Panc1 (cell line): ENCODE data around the gene MS4A6A. TPM values are rescaled to one million over a fixed set of nuclear protein-coding genes. Genes with fewer than 3 reads are reported as not detected.

Experiments used
- ATAC-seq: fragments of 200-7000 bp; cut with Tn5 transposase; 2 replicates; pipeline ENCODE4 v1.9.1; 2020; ENCODE audit warnings: mild to moderate bottlenecking, moderate library complexity
- BruUV-seq: library from RNA; stranded (reverse); fragments of 400-500 nt; replicated peaks from 2 replicates; lab custom pipeline; 2021; lab: Mats Ljungman, UMichigan
- CTCF ChIA-PET: fragments of 300-600 bp; sonication (Branson Sonifier 250); formaldehyde crosslinking; loops from one replicate; lab custom pipeline; 2022; ENCODE audit warnings: antibody characterized with exemption; lab: Charles Lee
- POLR2A ChIA-PET: fragments of 300-600 bp; sonication (Branson Sonifier 250); formaldehyde crosslinking; loops from one replicate; lab custom pipeline; 2022; ENCODE audit warnings: antibody characterized with exemption; lab: Charles Lee
- DNase-seq: peaks from one replicate; pipeline ENCODE4 v3.0.0-alpha.2; 2010; ENCODE audit warnings: low read depth, low spot score
- H3K27ac ChIP-seq: 2 replicates; pipeline ENCODE4 v1.5.1; 2011; ENCODE audit warnings: mild to moderate bottlenecking, low read length, inconsistent platforms
- H3K27me3 ChIP-seq: fragments of 200-500 bp; sonication (Bioruptor generic); 2 replicates; pipeline ENCODE4 v1.6.0; 2014; ENCODE audit warnings: low read length, inconsistent platforms; ENCODE audit not compliant: control insufficient read depth, insufficient read depth
- H3K36me3 ChIP-seq: fragments of 200-500 bp; sonication (Bioruptor generic); 2 replicates; pipeline ENCODE4 v1.5.1; 2014; ENCODE audit warnings: inconsistent platforms, mild to moderate bottlenecking, low read length, moderate library complexity; ENCODE audit not compliant: control insufficient read depth, insufficient read depth
- H3K4me1 ChIP-seq: 2 replicates; pipeline ENCODE4 v1.5.1; 2011; ENCODE audit warnings: inconsistent platforms, mild to moderate bottlenecking, low read length, moderate library complexity; ENCODE audit not compliant: control insufficient read depth, insufficient read depth
- H3K4me3 ChIP-seq, 2 experiments: 2 replicates each; pipeline ENCODE4 v1.5.1; 2011 to 2012; ENCODE audit warnings: low read depth in 2 of 2, low read length in 2 of 2, mild to moderate bottlenecking in 2 of 2, inconsistent platforms in 1 of 2, moderate library complexity in 1 of 2
- H3K9me3 ChIP-seq: fragments of 200-500 bp; sonication (Bioruptor generic); 2 replicates; pipeline ENCODE4 v1.5.1; 2014; ENCODE audit warnings: low read depth, mild to moderate bottlenecking, inconsistent platforms, low read length, moderate library complexity; ENCODE audit not compliant: control insufficient read depth, insufficient read depth
- CTCF ChIP-seq: fragments of 450-650 bp; IDR thresholded peaks from 2 replicates; pipeline ENCODE4 v1.5.1; 2017; ENCODE audit warnings: mild to moderate bottlenecking
- POLR2AphosphoS5 ChIP-seq: IDR thresholded peaks from 2 replicates; pipeline ENCODE4 v1.6.1; 2012; ENCODE audit warnings: mild to moderate bottlenecking, low read depth, low read length, moderate library complexity
- REST ChIP-seq, 2 experiments: IDR thresholded peaks; 2 replicates each; pipeline ENCODE4 v1.6.1; 2011 to 2012; ENCODE audit warnings: low read depth in 2 of 2, control low read depth in 1 of 2, low read length in 1 of 2, mild to moderate bottlenecking in 1 of 2, moderate library complexity in 1 of 2; ENCODE audit not compliant: insufficient read depth in 1 of 2
- SIN3A ChIP-seq: IDR thresholded peaks from 2 replicates; pipeline ENCODE4 v1.6.1; 2012; ENCODE audit warnings: low read depth, mild to moderate bottlenecking, low read length, moderate library complexity, borderline replicate concordance; ENCODE audit not compliant: insufficient read depth
- TCF7L2 ChIP-seq: IDR thresholded peaks from 2 replicates; pipeline ENCODE4 v1.6.1; 2011; ENCODE audit warnings: mild to moderate bottlenecking, low read depth, low read length, inconsistent platforms
- in situ Hi-C: cut with HindIII; loops from 2 replicates; pipeline ENCODE4 v1.10.0; 2016; ENCODE audit warnings: low sequenced_read_pairs, low pct_unique_long_range_greater_than_20kb
- intact Hi-C: fragments of 100-400 bp; cut with micrococcal nuclease; formaldehyde crosslinking; loops from one replicate; pipeline ENCODE4 v1.10.0; 2022; ENCODE audit not compliant: unreplicated experiment
- total RNA-seq: library from RNA; stranded (reverse); gene quantifications from one replicate; pipeline ENCODE4 v1.2.1, GENCODE V29; 2021; ENCODE audit not compliant: unreplicated experiment

Gene MS4A6A
- total RNA-seq, 1 experiment from 2014 or later: not detected

DNA sequence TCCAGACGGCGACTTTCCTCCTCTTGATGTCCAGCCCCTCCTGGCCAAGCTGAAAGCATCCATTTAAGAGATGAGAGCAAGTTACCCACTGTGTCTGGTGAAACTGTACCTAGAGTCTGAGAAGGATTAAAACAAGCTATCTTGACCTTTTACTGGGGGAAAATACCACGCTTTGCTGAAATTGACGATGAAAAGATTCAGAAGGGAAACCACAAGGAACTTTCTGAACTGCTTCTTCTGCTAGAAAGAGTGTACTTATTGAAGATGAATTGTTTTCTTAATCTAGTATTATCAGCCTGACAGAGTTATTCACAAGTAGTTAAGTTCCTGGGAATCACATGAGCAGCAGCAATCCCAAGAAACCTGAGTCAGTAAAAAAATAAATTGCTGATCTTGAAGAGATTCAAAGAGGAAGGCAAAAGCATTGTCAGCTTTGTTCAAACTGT lies 13.1 kb upstream of the MS4A6A start:
- H3K4me3 ChIP-seq: no peak overlapping the region
- TF ChIP-seq SIN3A: no peak
- no peak for TF ChIP-seq REST (IDR thresholded peaks at IDR 0.05; ENCODE audit: insufficient read depth in 1 of 2, low read depth in 2 of 2, low read length in 1 of 2)
- H3K36me3 ChIP-seq: no peaks in the 10 kb centered on the region
- no peaks in the 10 kb centered on the region; the same call in 1 of the 2 replicates for H3K4me1 ChIP-seq
- no peak overlapping the region for H3K27ac ChIP-seq
- CTCF ChIA-PET: no interaction called here
- DNase-seq (no peak), ATAC-seq (no peak)
- H3K27me3 ChIP-seq: no peaks in the 10 kb centered on the region
- intact Hi-C loops: loop anchor here (5.0 kb wide), 1 partner anchor 374 kb away; no protein-coding TSS in a partner anchor
- POLR2A ChIA-PET: no interaction called here
- no peaks in the 10 kb centered on the region for H3K9me3 ChIP-seq
- no TSS peak for BruUV-seq
- in situ Hi-C loops: no loop called here

DNA sequence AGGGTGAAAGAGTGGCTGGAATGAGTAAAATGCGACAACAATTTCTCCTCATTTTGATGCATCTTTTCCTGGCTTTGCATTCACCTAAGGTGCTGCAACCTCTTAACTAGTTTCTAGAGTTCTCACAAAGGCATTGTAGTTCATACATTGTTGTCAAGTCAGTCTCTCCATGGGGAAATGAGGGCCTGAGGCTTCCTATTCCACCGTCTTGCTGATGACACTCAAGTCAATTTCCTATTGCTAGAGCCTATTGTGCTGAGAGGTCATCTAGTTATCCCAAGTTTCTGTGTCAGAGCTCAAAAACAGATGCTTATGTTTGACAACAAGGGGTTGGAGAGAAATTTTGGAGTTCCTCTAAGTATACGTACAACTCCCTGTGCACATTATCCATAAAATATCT lies 11.6 kb upstream of the MS4A6A start:
- no TSS peak for BruUV-seq
- ChIA-PET CTCF (no interaction called here), POLR2A (no interaction called here)
- DNase-seq (no peak), ATAC-seq (no peak)
- H3K4me3 ChIP-seq: no peak overlapping the region
- H3K4me1 ChIP-seq: no peaks in the 10 kb centered on the region; the same call in 1 of the 2 replicates
- no peak overlapping the region for H3K27ac ChIP-seq
- no peaks in the 10 kb centered on the region for H3K9me3 ChIP-seq
- no peaks in the 10 kb centered on the region for H3K27me3 ChIP-seq
- TF ChIP-seq CTCF (no peak), TCF7L2 (no peak), POLR2AphosphoS5 (no peak), SIN3A (no peak), REST (IDR thresholded peaks at IDR 0.05; ENCODE audit: insufficient read depth in 1 of 2, low read depth in 2 of 2, low read length in 1 of 2) (no peak)
- no peaks in the 10 kb centered on the region for H3K36me3 ChIP-seq
- in situ Hi-C loops (no loop called here), intact Hi-C loops (no loop called here)
